Motor neuron (in vitro differentiated cells): ENCODE data around the gene WNT8B. TPM values are rescaled to one million over a fixed set of nuclear protein-coding genes. Genes with fewer than 3 reads are reported as not detected.

Source experiments
- ATAC-seq, 8 experiments: fragments of 200-7000 bp; cut with Tn5 transposase; replicated peaks in 6 of 8; 2 replicates each; pipeline ENCODE4 v1.8.0; 2021; ENCODE audit warnings: mild to moderate bottlenecking in 8 of 8, moderate library complexity in 8 of 8
- H3K27ac ChIP-seq, 2 donors: fragments of 250-450 bp; sonication (Bioruptor Pico); 2 replicates each; pipeline ENCODE4 v1.9.0; 2021; ENCODE audit warnings: antibody characterized with exemption in 2 of 2, mild to moderate bottlenecking in 2 of 2, moderate library complexity in 1 of 2
- H3K4me1 ChIP-seq, 2 donors: fragments of 250-450 bp; sonication (Bioruptor Pico); replicated peaks in 1 of 2; 2 replicates each; pipeline ENCODE4 v1.6.1; 2021; ENCODE audit warnings: antibody characterized with exemption in 2 of 2, mild to moderate bottlenecking in 2 of 2, moderate library complexity in 1 of 2
- H3K4me3 ChIP-seq, 5 donors: fragments of 250-450 bp; sonication (Bioruptor Pico); 2 replicates each; pipeline ENCODE4 v1.9.0; 2021; ENCODE audit warnings: antibody characterized with exemption in 5 of 5, mild to moderate bottlenecking in 5 of 5, moderate library complexity in 4 of 5
- WGBS, 10 experiments: fragments of 450-650 bp; shearing (Covaris generic); methylation state at CpG; one replicate each; pipeline ENCODE4 v1.0.0; 2022; 5-methylcytosine and 5-hydroxymethylcytosine counted together
- in situ Hi-C, 9 experiments: fragments of 400-800 bp; cut with MboI; loops; one replicate each; pipeline ENCODE4 v1.15.0; 2021; ENCODE audit warnings: low sequenced_read_pairs in 9 of 9, low pct_unique_long_range_greater_than_20kb in 2 of 9; ENCODE audit not compliant: unreplicated experiment in 9 of 9
- total RNA-seq, 8 experiments: library from RNA; unstranded; fragments of 300-600 nt; gene quantifications; 2 replicates each; pipeline versions ENCODE4 v1.2.3 to v1.2.4, GENCODE V29; 2022

The WNT8B gene
- 1 to 10 TPM in 1 of 8 experiments, under 1 TPM in 5, not detected in 2; 0.16 to 1.4 (median 0.32) TPM for total RNA-seq

- Histone ChIP-seq H3K4me3 (no peak within 1 kb of the TSS), H3K4me1 (no peaks in the 10 kb centered on the region)
These were observed at the start of gene WNT8B for GRCh38 chr10:100462709-100463108. WNT8B (plus strand) TSS chr10:100463009; CDS start chr10:100463169, 160 bp downstream.

GRCh38 chr10:100413173-100413572, 49.6 kb upstream of the WNT8B start:
- WGBS, 10 experiments: 0 to 79% (median 64%) methylated on average over 1 to 3 of the region's 3 CpGs
- ATAC-seq: peak in 7 of 8 experiments; percentile 17 to 99 (median 79)
- in situ Hi-C loops: no loop called here
- Histone ChIP-seq H3K4me3 (no peak overlapping the region), H3K27ac (no peak overlapping the region), H3K4me1 (no peaks in the 10 kb centered on the region)

More at GRCh38 chr10:100462709-100463108, at the start of gene WNT8B:
- 0 to 70% (median 42%) methylated on average over 1 to 4 of the region's 4 CpGs; no CpG with 5 or more reads in 2 of the 10 experiments for WGBS, 10 experiments
- no peak for ATAC-seq
- H3K27ac ChIP-seq: no peak within 1 kb of the TSS
- in situ Hi-C loops: no loop called here

GRCh38 chr10:100419911-100420449, 42.8 kb upstream of the WNT8B start:
- Histone ChIP-seq H3K27ac (no peak overlapping the region), H3K4me3 (no peak overlapping the region), H3K4me1 (no peaks in the 10 kb centered on the region)
- ATAC-seq: no peak
- 33 to 92% (median 81%) methylated on average over 1 to 4 of the region's 4 CpGs; no CpG with 5 or more reads in 1 of the 10 experiments for WGBS, 10 experiments
- in situ Hi-C loops: no loop called here

GRCh38 chr10:100427374-100427773, 35.4 kb upstream of the WNT8B start:
- in situ Hi-C loops: loop anchor here in 7 of 9 experiments (25.0 kb wide), 1 partner anchor 90 kb away; the partner anchor contains the start of genes PKD2L1 (in 7 of the 7) and SCD (in 7 of the 7)
- Histone ChIP-seq H3K4me1 (no peaks in the 10 kb centered on the region), H3K27ac (no peak overlapping the region), H3K4me3 (no peak overlapping the region)
- no peak for ATAC-seq
- WGBS, 10 experiments: 80 to 100% (median 90%) methylated on average over 1 to 2 of the region's 2 CpGs; no CpG with 5 or more reads in 3 of the 10 experiments

GRCh38 chr10:100433253-100434240, 29.3 kb upstream of the WNT8B start:
- 0 to 94% (median 23%) methylated on average over 2 to 13 of the region's 13 CpGs; no CpG with 5 or more reads in 2 of the 10 experiments for WGBS, 10 experiments
- H3K27ac ChIP-seq: no peak overlapping the region
- H3K4me3 ChIP-seq: no peak overlapping the region
- no peaks in the 10 kb centered on the region for H3K4me1 ChIP-seq
- ATAC-seq: peak; percentile 93 to 100 (median 99)
- in situ Hi-C loops: loop anchor here (10.0 to 25.0 kb wide), 3 partner anchors 81 to 96 kb away; partner anchors contain the start of genes SCD (in 9 of the 9), PKD2L1 (in 7 of the 9) and SEC31B (in 1 of the 9)

GRCh38 chr10:100436255-100436654, 26.6 kb upstream of the WNT8B start:
- Histone ChIP-seq H3K27ac (no peak overlapping the region), H3K4me3 (no peak overlapping the region), H3K4me1 (no peaks in the 10 kb centered on the region)
- in situ Hi-C loops: loop anchor here (10.0 to 25.0 kb wide), 3 partner anchors 79 to 99 kb away; partner anchors contain the start of genes SCD (in 9 of the 9), PKD2L1 (in 7 of the 9) and SEC31B (in 1 of the 9)
- ATAC-seq: no peak
- WGBS, 10 experiments: 13 to 82% (median 59%) methylated on average over 1 to 3 of the region's 3 CpGs; no CpG with 5 or more reads in 2 of the 10 experiments

- H3K27ac ChIP-seq: no peak overlapping the region
- 31 to 93% (median 90%) methylated on average over 1 to 6 of the region's 6 CpGs; no CpG with 5 or more reads in 1 of the 10 experiments for WGBS, 10 experiments
- H3K4me1 ChIP-seq: no peaks in the 10 kb centered on the region
- no peak for ATAC-seq
- in situ Hi-C loops: loop anchor here (10.0 to 25.0 kb wide), 3 partner anchors 76 to 101 kb away; partner anchors contain the start of genes SCD (in 9 of the 9), PKD2L1 (in 7 of the 9) and SEC31B (in 1 of the 9)
- no peak overlapping the region for H3K4me3 ChIP-seq
These were observed 24.0 kb upstream of the WNT8B start for GRCh38 chr10:100438674-100439315.

- no peaks in the 10 kb centered on the region for H3K4me1 ChIP-seq
- no peak overlapping the region for H3K27ac ChIP-seq
- ATAC-seq: no peak
- 60 to 100% (median 87%) methylated on average over 1 to 3 of the region's 3 CpGs; no CpG with 5 or more reads in 4 of the 10 experiments for WGBS, 10 experiments
- H3K4me3 ChIP-seq: no peak overlapping the region
- in situ Hi-C loops: loop anchor here in 7 of 9 experiments (25.0 kb wide), 1 partner anchor 105 kb away; the partner anchor contains the start of genes PKD2L1 (in 7 of the 7) and SCD (in 7 of the 7)
These were observed 20.3 kb upstream of the WNT8B start for GRCh38 chr10:100442548-100442947.

GRCh38 chr10:100446130-100446761, 16.6 kb upstream of the WNT8B start:
- in situ Hi-C loops: loop anchor here in 7 of 9 experiments (25.0 kb wide), 1 partner anchor 109 kb away; the partner anchor contains the start of genes PKD2L1 (in 7 of the 7) and SCD (in 7 of the 7)
- Histone ChIP-seq H3K4me1 (no peaks in the 10 kb centered on the region), H3K4me3 (no peak overlapping the region), H3K27ac (no peak overlapping the region)
- ATAC-seq: no peak
- WGBS, 10 experiments: 17 to 83% (median 54%) methylated on average over 1 to 4 of the region's 4 CpGs; no CpG with 5 or more reads in 2 of the 10 experiments

- in situ Hi-C loops: loop anchor here in 7 of 9 experiments (25.0 kb wide), 1 partner anchor 110 kb away; the partner anchor contains the start of genes PKD2L1 (in 7 of the 7) and SCD (in 7 of the 7)
- H3K27ac ChIP-seq: no peak overlapping the region
- H3K4me3 ChIP-seq: no peak overlapping the region
- no peaks in the 10 kb centered on the region for H3K4me1 ChIP-seq
- no peak for ATAC-seq
- 43 to 71% (median 60%) methylated on average over 1 of the region's 1 CpG; no CpG with 5 or more reads in 6 of the 10 experiments for WGBS, 10 experiments
These were observed 15.1 kb upstream of the WNT8B start for GRCh38 chr10:100447663-100448062.

- no peaks in the 10 kb centered on the region for H3K4me1 ChIP-seq
- ATAC-seq: no peak
- H3K4me3 ChIP-seq: no peak overlapping the region
- 49 to 91% (median 79%) methylated on average over 2 to 4 of the region's 4 CpGs for WGBS, 10 experiments
- in situ Hi-C loops: loop anchor here in 7 of 9 experiments (25.0 kb wide), 1 partner anchor 112 kb away; the partner anchor contains the start of genes PKD2L1 (in 7 of the 7) and SCD (in 7 of the 7)
- H3K27ac ChIP-seq: no peak overlapping the region
These were observed 13.9 kb upstream of the WNT8B start for GRCh38 chr10:100448951-100449350.
